K562 (cell line): Measurements from ENCODE around the gene HIVEP1. TPM values are rescaled to one million over a fixed set of nuclear protein-coding genes. Genes with fewer than 3 reads are reported as not detected.

Experiments used
- ATAC-seq: fragments of 200-7000 bp; cut with Tn5 transposase; 3 replicates; pipeline ENCODE4 v1.9.1; 2020; ENCODE audit warnings: moderate library complexity
- BruUV-seq: library from RNA; stranded (reverse); fragments of 400-500 nt; replicated peaks from 2 replicates; lab custom pipeline; 2021; lab: Mats Ljungman, UMichigan
- CTCF ChIA-PET: fragments of 300-600 bp; formaldehyde crosslinking; extraction: SDS; loops from one replicate; lab custom pipeline; 2021; ENCODE audit warnings: low intra/inter-chr PET ratio; lab: Yijun Ruan, JAX
- POLR2A ChIA-PET: fragments of 300-600, 350-650 bp; sonication (Branson Sonifier 250); formaldehyde crosslinking; extraction: SDS; loops from one replicate; lab custom pipeline; 2021; ENCODE audit warnings: antibody characterized with exemption, inconsistent platforms; lab: Yijun Ruan, JAX
- DNase-seq, 4 experiments: peaks; one replicate each; pipeline versions ENCODE4 v3.0.0 to v3.0.0-alpha.2; 2011 to 2018; ENCODE audit warnings: low spot score in 3 of 4, mixed read lengths in 3 of 4; ENCODE audit errors: extremely low read depth in 1 of 4
- FAIRE-seq: peaks from 2 replicates; lab custom pipeline; 2011; peaks lifted over from hg19 to GRCh38; lab: Jason Lieb, UNC
- H2AFZ ChIP-seq: 2 replicates; pipeline ENCODE4 v1.6.0; 2011; ENCODE audit warnings: low read depth, low read length, control low read depth, inconsistent platforms
- H3K27ac ChIP-seq: fragments of 200-600 bp; 3 replicates; pipeline ENCODE4 v1.8.0; 2011; ENCODE audit warnings: low read depth, mild to moderate bottlenecking, control low read depth, inconsistent platforms, low read length, moderate library complexity, mixed read lengths; ENCODE audit errors: extremely low read depth
- H3K27me3 ChIP-seq, 2 experiments: fragments of 300-600 bp in 1 of 2; 2 replicates in 1 of 2; 3 replicates in 1 of 2; pipeline versions ENCODE4 v1.6.0 to v1.8.0; 2011; ENCODE audit warnings: inconsistent platforms in 2 of 2, low read length in 2 of 2, mild to moderate bottlenecking in 1 of 2, mixed read lengths in 1 of 2, moderate library complexity in 1 of 2; ENCODE audit not compliant: control insufficient read depth in 2 of 2, insufficient read depth in 2 of 2
- H3K36me3 ChIP-seq: fragments of 300-600 bp; 3 replicates; pipeline ENCODE4 v1.8.0; 2011; ENCODE audit warnings: mild to moderate bottlenecking, low read length, inconsistent platforms; ENCODE audit not compliant: control insufficient read depth, insufficient read depth
- H3K4me1 ChIP-seq, 2 experiments: fragments of 200-600 bp in 1 of 2; replicated peaks in 1 of 2; 2 replicates in 1 of 2; 3 replicates in 1 of 2; pipeline versions ENCODE4 v1.5.1 to v1.8.0; 2011; ENCODE audit warnings: inconsistent platforms in 2 of 2, low read length in 2 of 2, mild to moderate bottlenecking in 1 of 2, mixed read lengths in 1 of 2, moderate library complexity in 1 of 2; ENCODE audit not compliant: control insufficient read depth in 2 of 2, insufficient read depth in 2 of 2
- H3K4me2 ChIP-seq: 2 replicates; pipeline ENCODE4 v1.6.1; 2011; ENCODE audit warnings: low read length, control low read depth, inconsistent platforms, mixed read lengths; ENCODE audit not compliant: insufficient read depth
- H3K4me3 ChIP-seq: fragments of 200-600 bp; sonication (generic), shearing (Covaris generic); 2 replicates; pipeline ENCODE4 v1.5.1; 2016; ENCODE audit warnings: control low read depth, inconsistent platforms
- H3K79me2 ChIP-seq: fragments of 200-600 bp; 3 replicates; pipeline ENCODE4 v1.8.0; 2011; ENCODE audit warnings: low read length, inconsistent platforms; ENCODE audit not compliant: control insufficient read depth, insufficient read depth
- H3K9ac ChIP-seq, 2 experiments: 2 replicates each; pipeline versions ENCODE4 v1.6.0 to v1.6.1; 2011; ENCODE audit warnings: low read depth in 2 of 2, low read length in 2 of 2, control low read depth in 1 of 2, inconsistent platforms in 1 of 2, mild to moderate bottlenecking in 1 of 2, mixed read lengths in 1 of 2; ENCODE audit not compliant: insufficient read depth in 1 of 2
- H3K9me1 ChIP-seq: one replicate; pipeline ENCODE4 v1.6.0; 2011; ENCODE audit warnings: inconsistent platforms, mild to moderate bottlenecking, low read length, moderate library complexity; ENCODE audit not compliant: control insufficient read depth, insufficient read depth
- H3K9me3 ChIP-seq: replicated peaks from 2 replicates; pipeline ENCODE4 v1.5.1; 2011; ENCODE audit warnings: low read depth, low read length, inconsistent platforms; ENCODE audit not compliant: control insufficient read depth, insufficient read depth
- H4K20me1 ChIP-seq: replicated peaks from 2 replicates; pipeline ENCODE4 v1.6.1; 2011; ENCODE audit warnings: low read length, inconsistent platforms, mixed read lengths; ENCODE audit not compliant: control insufficient read depth, insufficient read depth
- CBX2 ChIP-seq: fragments of 200-600 bp; sonication (generic); IDR thresholded peaks from one replicate; pipeline ENCODE4 v1.6.1; 2012; ENCODE audit warnings: mild to moderate bottlenecking, low read length, inconsistent platforms; ENCODE audit not compliant: insufficient read depth, poor library complexity, severe bottlenecking
- E4F1 ChIP-seq: fragments of 250-450 bp; sonication (Bioruptor Pico); IDR thresholded peaks from 2 replicates; pipeline ENCODE4 v1.5.0; 2021; ENCODE audit warnings: mild to moderate bottlenecking, borderline replicate concordance
- HDGF ChIP-seq: fragments of 450-650 bp; IDR thresholded peaks from 2 replicates; pipeline ENCODE4 v1.6.1; 2016
- HNRNPH1 ChIP-seq: fragments of 200-400 bp; formaldehyde crosslinking; optimal IDR thresholded peaks from 2 replicates; pipeline ENCODE3; 2017; ENCODE audit warnings: low read depth, mild to moderate bottlenecking, low read length, moderate library complexity
- KLF6 ChIP-seq: fragments of 250-450 bp; sonication (Bioruptor Pico); IDR thresholded peaks from 2 replicates; pipeline ENCODE4 v1.4.0; 2020; ENCODE audit warnings: mild to moderate bottlenecking, moderate library complexity, borderline replicate concordance
- MEF2D ChIP-seq: conservative IDR thresholded peaks from 2 replicates; pipeline ENCODE4 v1.6.1; 2016; ENCODE audit warnings: low read depth, missing genetic modification characterization, missing compliant biosample characterization
- NFIC ChIP-seq: fragments of 450-650 bp; IDR thresholded peaks from 2 replicates; pipeline ENCODE4 v1.6.1; 2017; ENCODE audit warnings: mild to moderate bottlenecking, inconsistent platforms
- NR2C1 ChIP-seq, 2 experiments: fragments of 450-650 bp; IDR thresholded peaks; 2 replicates each; pipeline ENCODE4 v1.6.1; 2017; ENCODE audit warnings: mild to moderate bottlenecking in 2 of 2, antibody characterized with exemption in 1 of 2, inconsistent platforms in 1 of 2, missing compliant biosample characterization in 1 of 2, missing genetic modification characterization in 1 of 2
- PHTF2 ChIP-seq: fragments of 250-450 bp; sonication (Bioruptor Pico); IDR thresholded peaks from 2 replicates; pipeline ENCODE4 v1.5.0; 2021; ENCODE audit warnings: mild to moderate bottlenecking
- SETDB1 ChIP-seq: IDR thresholded peaks from one replicate; pipeline ENCODE4 v1.6.1; 2012; ENCODE audit warnings: low read length, control low read depth, inconsistent platforms
- SIX5 ChIP-seq, 2 experiments: IDR thresholded peaks; 2 replicates each; pipeline ENCODE4 v1.6.1; 2011; ENCODE audit warnings: low read length in 2 of 2, borderline replicate concordance in 1 of 2, low read depth in 1 of 2, mild to moderate bottlenecking in 1 of 2, moderate library complexity in 1 of 2; ENCODE audit not compliant: insufficient read depth in 1 of 2
- SMAD3 ChIP-seq: fragments of 450-650 bp; formaldehyde crosslinking; conservative IDR thresholded peaks from 2 replicates; pipeline ENCODE4 v1.4.0; 2020; ENCODE audit warnings: mild to moderate bottlenecking
- SMARCA5 ChIP-seq: fragments of 450-650 bp; IDR thresholded peaks from 2 replicates; pipeline ENCODE4 v1.6.1; 2016
- TEAD4 ChIP-seq, 2 experiments: sonication (generic) in 1 of 2; formaldehyde crosslinking in 1 of 2; IDR thresholded peaks; 2 replicates each; pipeline versions ENCODE4 v1.6.1 to v1.8.0; 2012 to 2022; ENCODE audit warnings: borderline replicate concordance in 1 of 2, inconsistent platforms in 1 of 2, low read length in 1 of 2, mild to moderate bottlenecking in 1 of 2, missing genetic modification reagents in 1 of 2
- ZBTB8A ChIP-seq: fragments of 450-650 bp; IDR thresholded peaks from 2 replicates; pipeline ENCODE4 v1.6.1; 2018; ENCODE audit warnings: mild to moderate bottlenecking, moderate library complexity; ENCODE audit not compliant: partially characterized antibody
- ZNF740 ChIP-seq, 3 experiments: fragments of 200-800 bp in 1 of 3; sonication (Bioruptor generic) in 1 of 3; sonication (generic) in 1 of 3; formaldehyde crosslinking in 1 of 3; IDR thresholded peaks; 2 replicates each; pipeline versions ENCODE4 v1.6.1 to v1.8.0; 2016 to 2022; ENCODE audit warnings: mild to moderate bottlenecking in 2 of 3, missing compliant biosample characterization in 2 of 3, missing genetic modification characterization in 2 of 3, missing genetic modification reagents in 1 of 3
- ZNF766 ChIP-seq: fragments of 200-800 bp; sonication (Bioruptor generic); conservative IDR thresholded peaks from 2 replicates; pipeline ENCODE4 v1.6.1; 2016; ENCODE audit warnings: missing genetic modification characterization, missing compliant biosample characterization
- WGBS: fragments of 100-300 bp; shearing (Covaris generic); methylation state at CpG from one replicate; pipeline ENCODE4 v1.1.6; 2016; ENCODE audit warnings: low coverage, mixed read lengths; ENCODE audit not compliant: insufficient coverage; ENCODE audit errors: missing lambda C conversion rate; 5-methylcytosine and 5-hydroxymethylcytosine counted together
- in situ Hi-C: fragments of 300-500 bp; cut with MboI; formaldehyde crosslinking; loops from 4 replicates; pipeline ENCODE4 v1.15.0; 2018; ENCODE audit warnings: inconsistent platforms, mixed read lengths
- intact Hi-C: fragments of 100-400 bp; cut with micrococcal nuclease; formaldehyde crosslinking; loops from 2 replicates; pipeline ENCODE4 v1.14.2; 2022
- polyA plus RNA-seq, 8 experiments: library from polyadenylated mRNA; depleted of rRNA in 4 of 8; stranded (reverse) in 5 of 8; unstranded in 3 of 8; fragments of >200 nt; fragmentation: Nextera tagmentation in 2 of 8; fragmentation: Illumina TruSeq in 1 of 8; extraction: Ambion mirVana in 2 of 8; extraction: Trizol in 1 of 8; gene quantifications; 2 replicates each; pipeline versions ENCODE4 v1.2.1 to v1.2.3, GENCODE V29; 2011 to 2014; ENCODE audit warnings: inconsistent platforms in 1 of 8, missing spikeins in 1 of 8
- total RNA-seq, 7 experiments: library from RNA; depleted of rRNA in 6 of 7; stranded (reverse); fragments of >200 nt in 6 of 7; fragmentation: Illumina TruSeq in 2 of 7; extraction: Trizol in 2 of 7; gene quantifications; 2 replicates each; pipeline versions ENCODE4 v1.2.1 to v1.2.3, GENCODE V29; 2011 to 2021; ENCODE audit warnings: low replicate concordance in 1 of 7

The HIVEP1 gene
- total and polyA plus RNA-seq, 9 of the 15 experiments (the other 6 are each of a cell fraction or from before 2014, with no cell fraction given) = 6.0 to 33.3 (median 21.7) TPM

- POLR2A ChIA-PET = interaction anchor here (0.9 to 1.1 kb wide), 2 partner anchors 10 to 19 kb away, joined by 3 to 4 read pairs; no protein-coding TSS in a partner anchor
- peaks cover 3% of the 10 kb centered on the region; the same call in 1 of the 2 replicates for H3K9me3 ChIP-seq
- H3K4me3 ChIP-seq = no peak overlapping the region
- 74% methylated on average over 5 of the region's 5 CpGs for WGBS
- H2AFZ ChIP-seq = no peak overlapping the region
- in situ Hi-C loops = no loop called here
- FAIRE-seq (no peak), ATAC-seq (no peak), DNase-seq (no peak)
- H3K27ac ChIP-seq = no peak overlapping the region
- H3K79me2 ChIP-seq = no peaks in the 10 kb centered on the region
- H3K36me3 ChIP-seq = no peaks in the 10 kb centered on the region
- H3K4me2 ChIP-seq = no peak overlapping the region
- intact Hi-C loops = no loop called here
- H3K9ac ChIP-seq = no peak overlapping the region
- peaks cover 3 to 28% of the 10 kb centered on the region in 2 experiments for H3K4me1 ChIP-seq
- CTCF ChIA-PET = no interaction called here
- no peaks in the 10 kb centered on the region for H3K9me1 ChIP-seq
- H3K27me3 ChIP-seq = no peaks in the 10 kb centered on the region
- BruUV-seq = no TSS peak
- no peaks in the 10 kb centered on the region for H4K20me1 ChIP-seq
- TF ChIP-seq ZNF766 (CRISPR knock-in tag) (no peak), ZBTB8A (no peak), NFIC (no peak), SMAD3 (CRISPR knock-in tag) (no peak), PHTF2 (CRISPR knock-in tag) (no peak), TEAD4 (IDR thresholded peaks at IDR 0.05; ENCODE audit: low read length) (no peak), TEAD4 (CRISPR knock-in tag; IDR thresholded peaks at IDR 0.05; ENCODE audit: borderline replicate concordance) (no peak), SIX5 (IDR thresholded peaks at IDR 0.05; ENCODE audit: borderline replicate concordance in 1 of 2, insufficient read depth in 1 of 2, low read depth in 1 of 2, low read length in 2 of 2) (no peak), KLF6 (no peak), HNRNPH1 (no peak), ZNF740 (CRISPR knock-in tag; IDR thresholded peaks at IDR 0.05) (no peak), ZNF740 (tag; IDR thresholded peaks at IDR 0.05) (no peak), SETDB1 (no peak), HDGF (no peak), E4F1 (CRISPR knock-in tag) (no peak), NR2C1 (IDR thresholded peaks at IDR 0.05) (no peak), NR2C1 (tag; IDR thresholded peaks at IDR 0.05) (no peak), CBX2 (no peak), MEF2D (no peak), SMARCA5 (no peak)
Observed at GRCh38 chr6:11972806-11973205, 39.3 kb upstream of the HIVEP1 start.
